Measurements from ENCODE around the gene CDKN1C.

CDKN1C gene

GRCh38 chr11:2887515-2888195, 2.1 kb upstream of the CDKN1C start:
- DNase-seq: no peak

DNA sequence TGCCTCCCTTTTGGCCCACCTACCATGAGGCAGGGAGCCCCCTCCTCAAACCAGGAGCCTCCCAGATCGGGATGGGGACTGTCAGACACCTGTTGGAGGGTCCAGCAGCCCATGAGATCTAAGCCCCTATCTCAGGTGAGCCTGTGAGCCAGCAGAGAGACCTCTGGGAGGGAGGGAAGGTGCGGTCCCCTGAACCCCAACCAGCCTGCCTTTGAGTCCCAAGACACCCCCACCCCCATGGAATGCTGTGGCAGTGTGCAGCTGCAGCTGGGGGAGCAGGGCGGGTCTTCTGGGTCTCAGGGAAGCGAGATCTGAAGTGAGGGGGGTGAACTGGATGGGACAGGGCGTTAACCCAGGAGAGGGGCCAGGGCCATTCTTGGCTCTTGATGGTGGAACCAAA, 1.4 kb upstream of the CDKN1C start:
- DNase-seq: no peak

DNA sequence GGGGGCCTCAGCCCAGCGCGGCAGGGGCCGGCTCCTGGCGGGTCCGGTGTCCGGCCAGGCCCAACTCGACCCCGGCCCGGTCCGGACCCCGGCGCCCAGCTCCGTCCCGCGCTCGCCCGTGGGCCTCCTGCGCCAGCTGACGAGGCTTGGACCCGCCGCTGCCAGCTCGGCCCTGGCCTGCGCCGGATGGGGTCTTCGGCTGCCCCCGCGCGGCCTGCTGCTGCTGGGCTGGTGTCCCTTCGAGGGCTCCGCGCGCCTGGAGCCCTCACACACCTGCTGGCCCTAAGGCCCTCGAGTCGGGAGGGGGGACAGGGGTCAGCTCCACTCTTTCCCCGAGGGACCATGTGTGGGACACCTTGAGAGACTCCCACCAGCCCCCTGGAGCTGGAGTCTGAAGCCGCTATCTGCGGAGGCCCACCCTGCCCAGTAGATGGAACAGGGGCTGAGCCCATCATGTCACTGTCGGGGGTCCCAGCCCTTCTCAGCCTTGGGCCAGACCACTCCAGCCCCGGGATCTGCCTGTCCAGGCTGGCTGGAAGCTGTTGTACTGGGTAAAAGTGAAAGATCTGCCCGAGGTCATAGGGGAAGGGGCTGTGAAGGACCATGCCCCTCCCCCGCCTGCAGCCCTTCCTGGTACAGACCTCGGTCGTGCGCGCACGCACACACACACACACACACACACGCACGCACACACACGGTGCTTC, 768 bp upstream of the CDKN1C start:
- no peak for DNase-seq

DNA sequence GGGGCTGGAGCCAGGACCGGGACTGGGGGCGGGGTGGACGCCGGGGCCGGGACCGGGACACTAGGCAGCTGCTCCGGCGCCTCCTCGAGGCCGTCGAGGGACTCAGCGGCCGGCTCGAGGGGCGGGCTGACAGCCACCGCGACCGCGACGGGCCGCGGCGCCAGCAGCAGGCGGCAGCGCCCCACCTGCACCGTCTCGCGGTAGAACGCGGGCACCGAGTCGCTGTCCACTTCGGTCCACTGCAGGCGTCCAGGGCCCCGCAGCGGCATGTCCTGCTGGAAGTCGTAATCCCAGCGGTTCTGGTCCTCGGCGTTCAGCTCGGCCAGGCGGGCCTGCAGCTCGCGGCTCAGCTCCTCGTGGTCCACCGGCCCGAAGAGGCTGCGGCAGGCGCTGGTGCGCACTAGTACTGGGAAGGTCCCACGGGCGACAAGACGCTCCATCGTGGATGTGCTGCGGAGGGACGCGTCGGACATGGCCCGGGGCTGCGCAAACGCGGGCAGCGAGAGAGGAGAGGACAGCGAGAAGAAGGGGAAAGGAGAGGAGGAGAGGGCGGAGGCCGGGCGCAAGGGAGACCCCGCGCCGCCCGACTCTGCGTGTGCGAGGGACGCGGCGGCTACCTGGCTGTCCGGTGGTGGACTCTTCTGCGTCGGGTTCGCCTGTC, 428 bp downstream of the CDKN1C start:
- DNase-seq: no peak

GRCh38 chr11:2883979-2884815, 1.4 kb downstream of the CDKN1C start:
- DNase-seq: no peak

DNA sequence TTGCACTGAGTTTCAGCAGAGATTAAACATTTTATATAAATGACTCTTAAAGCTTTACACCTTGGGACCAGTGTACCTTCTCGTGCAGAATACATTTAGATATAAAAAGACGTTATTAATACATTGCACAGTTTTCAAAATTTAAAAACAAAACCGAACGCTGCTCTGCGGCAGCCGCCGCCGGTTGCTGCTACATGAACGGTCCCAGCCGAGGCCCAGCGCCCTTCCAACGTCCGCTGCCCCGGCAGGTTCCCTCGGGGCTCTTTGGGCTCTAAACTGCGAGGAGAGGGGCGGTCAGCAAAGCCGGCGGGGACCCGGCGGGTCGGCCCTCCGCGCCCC, 2.0 kb downstream of the CDKN1C start:
- DNase-seq: no peak

- DNase-seq: no peak
Observed at GRCh38 chr11:2882396-2883110, 3.0 kb downstream of the CDKN1C start.

- DNase-seq: no peak
Observed at GRCh38 chr11:2881981-2882375, 3.6 kb downstream of the CDKN1C start.

DNA sequence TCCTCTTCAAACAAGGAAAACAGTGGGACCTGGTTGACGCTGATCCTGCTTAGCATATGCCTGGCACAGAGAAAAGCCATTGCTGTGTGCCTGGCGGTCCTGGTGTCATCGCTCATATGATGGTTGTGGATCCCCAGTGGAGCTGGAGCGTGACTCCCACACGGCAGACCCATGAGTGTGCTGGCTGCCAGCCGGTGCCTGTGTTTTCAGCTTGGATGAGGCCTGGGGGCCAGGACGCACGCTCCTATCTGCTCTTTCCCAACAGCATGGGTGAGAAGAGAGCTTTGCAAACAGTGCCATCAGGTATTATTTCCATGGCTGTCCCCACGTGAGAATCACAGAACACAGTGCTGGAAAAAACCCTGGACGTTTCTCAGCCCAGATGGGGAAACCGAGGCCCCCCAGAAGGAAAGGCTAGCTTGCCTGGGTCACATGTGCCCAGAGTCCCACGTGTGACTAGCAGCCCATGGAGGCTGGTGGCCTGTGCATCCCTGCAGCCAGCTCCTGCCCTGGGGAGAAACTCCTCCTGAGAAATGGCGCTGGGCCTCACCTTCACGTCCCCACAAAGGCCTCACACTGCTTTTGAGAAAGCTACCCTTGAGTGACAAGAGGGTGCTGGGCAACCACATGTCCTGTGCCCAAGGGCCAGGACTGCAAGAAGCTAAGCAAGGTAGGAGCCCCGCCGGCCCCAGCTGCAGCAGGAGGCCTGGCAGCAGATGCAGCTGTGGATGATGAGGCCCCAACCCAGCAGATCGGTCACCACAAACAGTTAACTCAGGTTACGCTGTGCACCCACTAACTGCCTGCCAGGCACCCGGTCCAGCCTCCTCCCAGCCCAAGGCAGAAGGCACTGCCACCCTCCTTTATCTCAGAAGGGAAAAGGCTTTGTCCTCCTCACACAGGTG, 4.2 kb downstream of the CDKN1C start:
- DNase-seq: no peak

GRCh38 chr11:2880646-2881045, 4.9 kb downstream of the CDKN1C start:
- DNase-seq: no peak

DNA sequence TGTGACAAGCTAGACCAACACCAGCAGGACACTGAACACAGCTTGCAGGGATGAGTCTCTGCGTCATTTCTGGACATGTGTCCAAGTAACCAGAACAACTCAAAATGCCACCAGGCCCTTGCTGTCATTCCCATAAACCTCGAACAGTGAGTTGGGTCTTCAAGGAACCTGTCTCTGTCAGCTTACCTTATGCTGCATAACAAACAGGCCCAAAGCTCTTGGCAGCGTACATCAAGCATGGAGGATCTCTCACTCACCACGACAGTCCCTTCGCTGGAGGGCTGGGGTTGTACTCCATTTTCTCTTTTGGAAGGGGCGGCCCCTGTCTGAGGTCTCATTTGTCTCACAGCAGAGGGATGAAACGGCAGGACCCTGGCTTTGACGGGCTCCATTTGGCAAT, 6.8 kb downstream of the CDKN1C start:
- no peak for DNase-seq

DNA sequence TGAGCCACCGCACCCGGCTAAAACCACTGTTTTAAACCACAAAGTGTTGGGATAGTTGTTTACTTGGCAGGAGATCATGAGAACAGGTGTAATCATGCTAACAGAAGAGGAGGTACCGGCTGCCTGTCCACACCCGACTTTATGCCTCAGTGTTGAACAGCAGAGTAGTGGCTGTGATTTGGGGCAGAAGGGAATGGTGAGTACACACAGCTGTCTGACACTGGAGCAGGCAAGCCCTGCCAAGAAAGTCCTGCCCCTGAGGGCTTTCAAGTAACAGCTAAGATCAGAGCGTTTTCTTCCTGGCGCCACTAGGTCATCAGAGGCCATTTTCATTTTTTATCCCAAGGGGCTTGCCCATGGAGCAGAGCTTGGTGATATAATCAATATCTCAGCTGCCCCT, 8.1 kb downstream of the CDKN1C start:
- DNase-seq: no peak

DNA sequence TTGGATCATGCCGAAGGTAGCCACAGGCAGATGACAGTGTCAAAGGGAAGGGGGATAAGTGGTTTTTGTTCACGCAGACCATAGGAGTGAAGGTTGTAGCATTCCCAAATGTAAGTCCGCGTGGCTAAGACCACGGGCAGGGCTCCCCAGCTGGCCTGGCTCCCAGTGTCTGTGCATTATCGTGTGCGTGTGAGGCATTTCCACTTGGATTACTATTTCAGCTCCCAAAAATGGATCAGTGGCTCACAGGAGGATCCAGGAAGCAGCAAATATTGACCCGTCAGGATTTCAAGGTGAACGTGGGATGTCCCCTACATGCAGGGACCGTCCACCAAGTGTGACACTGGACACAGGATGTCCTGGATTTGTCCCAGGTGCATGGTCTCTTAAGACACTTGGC, 10.6 kb downstream of the CDKN1C start:
- no peak for DNase-seq

DNA sequence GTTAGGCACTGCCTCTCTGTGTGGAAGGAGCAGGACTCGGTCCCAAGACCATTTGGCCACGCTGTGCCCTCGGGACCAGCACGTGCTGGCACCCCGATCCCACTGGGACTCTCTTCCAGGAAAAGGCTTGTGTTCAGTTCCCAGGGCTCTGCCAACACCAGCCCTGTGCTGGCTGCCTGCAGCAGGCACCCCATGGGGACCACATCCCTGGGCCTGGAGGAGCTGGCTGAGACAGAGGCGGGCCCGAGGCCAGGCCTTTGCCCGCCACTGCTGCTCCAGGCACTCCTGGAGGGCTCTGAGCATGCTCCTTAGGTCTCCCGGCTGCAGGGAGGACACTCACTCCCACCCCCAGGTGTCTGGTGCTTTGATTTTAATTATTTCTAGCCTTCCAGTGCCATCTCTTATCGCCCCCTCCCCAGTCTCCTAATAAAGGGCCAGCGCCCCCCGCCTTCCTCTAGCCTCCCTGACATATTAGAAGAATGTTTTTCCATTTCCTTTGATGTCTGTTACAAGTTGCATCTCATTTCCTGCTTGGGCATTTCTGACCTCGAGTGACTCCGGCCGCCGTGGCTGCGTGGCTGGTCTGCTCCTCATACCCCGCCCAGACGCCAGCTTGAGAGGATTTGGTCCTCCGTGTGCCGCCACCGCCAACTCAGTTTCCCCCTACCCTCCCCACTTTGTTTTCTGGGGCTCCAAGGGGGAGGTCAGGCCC, 14.4 kb downstream of the CDKN1C start:
- no peak for DNase-seq

DNA sequence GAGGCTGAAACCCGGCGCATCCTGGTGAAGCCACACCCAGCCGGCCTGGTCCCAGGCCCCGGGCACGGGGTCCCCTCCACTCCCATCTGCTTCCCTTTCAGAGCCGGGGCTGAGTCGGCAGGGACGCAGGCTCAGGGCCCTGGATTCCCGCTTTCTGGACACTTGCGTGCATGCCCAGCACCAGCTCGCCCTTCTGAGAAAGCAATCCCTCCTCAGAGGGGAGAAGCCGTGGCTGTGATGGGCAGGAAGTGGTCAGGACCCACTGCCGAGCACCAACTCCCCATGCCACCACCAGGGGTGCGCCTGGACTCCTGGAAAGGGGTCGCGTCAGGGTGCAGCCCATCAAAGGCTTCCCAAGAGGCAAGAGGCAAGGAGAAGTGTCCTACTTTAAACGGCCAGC, 15.1 kb downstream of the CDKN1C start:
- no peak for DNase-seq

DNA sequence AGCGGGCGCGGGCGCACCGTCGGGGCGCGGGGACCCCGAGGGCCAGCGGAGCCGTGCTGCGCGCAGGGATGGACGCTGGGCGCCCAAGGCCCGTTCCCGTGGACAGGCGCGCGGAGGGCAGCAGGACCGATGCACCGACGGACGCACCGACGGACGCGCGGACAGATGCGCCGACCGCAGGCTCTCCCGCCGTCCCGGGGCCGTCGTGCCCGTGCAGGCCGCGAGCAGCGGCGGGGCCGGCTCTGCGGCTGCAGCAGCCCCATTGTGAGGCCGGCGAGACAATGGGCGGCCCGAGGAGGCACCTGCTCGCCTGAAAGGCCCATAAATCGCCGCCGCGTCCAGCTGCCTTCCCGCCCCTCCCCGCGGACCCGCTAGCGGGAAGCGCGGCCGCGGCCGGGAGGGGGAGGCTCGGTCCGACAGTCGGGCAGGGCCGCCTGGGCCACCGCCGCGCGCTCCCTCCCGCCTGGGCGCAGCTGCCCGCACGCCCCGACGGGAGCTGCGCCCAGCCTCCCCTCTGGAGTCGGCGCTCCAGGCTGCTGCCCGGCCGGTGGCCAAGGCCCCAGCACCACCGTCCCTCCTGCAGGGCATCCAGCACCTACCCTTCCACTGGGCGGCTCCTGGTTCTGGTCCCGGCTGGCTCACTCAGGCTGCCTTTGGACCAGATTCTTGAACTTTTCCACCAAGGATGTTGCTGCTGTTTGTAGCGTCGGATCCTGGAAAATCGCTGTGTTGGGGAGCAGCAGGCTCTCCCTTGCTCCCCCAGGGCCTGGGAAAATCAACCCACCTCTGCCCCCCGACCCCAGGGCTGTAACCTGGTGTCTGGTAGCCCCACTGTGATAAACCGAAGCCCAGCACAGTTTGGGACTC, 15.8 kb downstream of the CDKN1C start:
- DNase-seq: no peak

GRCh38 chr11:2869134-2869526, 16.4 kb downstream of the CDKN1C start:
- DNase-seq: no peak

DNA sequence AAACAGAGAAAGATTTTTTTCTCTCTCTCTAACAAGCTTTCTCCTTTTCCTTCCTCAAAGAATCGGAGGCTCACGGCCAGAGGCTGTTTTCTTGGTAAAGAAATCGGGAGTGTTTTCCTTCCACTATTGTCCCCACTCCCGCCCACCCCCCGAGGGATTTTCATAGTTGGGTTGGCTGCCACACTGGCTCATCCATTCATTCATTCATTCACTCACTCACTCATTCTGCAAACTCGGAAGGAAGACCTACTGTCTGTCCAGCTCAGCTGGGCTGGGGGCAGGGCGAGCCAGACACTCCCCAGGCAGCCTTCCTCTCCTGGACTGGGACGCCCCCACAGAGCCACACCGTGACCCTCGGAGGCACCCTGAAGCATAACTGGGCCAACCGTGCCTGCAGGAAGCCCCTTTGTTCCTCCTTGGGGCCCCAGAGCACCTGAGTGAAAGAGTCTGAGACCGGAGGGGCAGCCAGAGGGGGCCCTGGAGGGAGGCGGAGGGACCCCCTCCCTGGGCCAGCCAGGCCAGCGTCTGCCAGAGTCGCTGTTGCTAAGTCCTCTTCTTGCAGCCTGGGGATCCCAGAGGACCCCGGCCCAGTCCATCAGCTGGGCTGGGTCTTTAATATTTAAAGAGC, 17.0 kb downstream of the CDKN1C start:
- DNase-seq: no peak

GRCh38 chr11:2867722-2868505, 17.7 kb downstream of the CDKN1C start:
- no peak for DNase-seq
